Aorta (tissue), 5 donors: ENCODE data around the gene SNCB. TPM values are rescaled to one million over a fixed set of nuclear protein-coding genes. Genes with fewer than 3 reads are reported as not detected.

Experiments
- ATAC-seq: fragments of 200-7000 bp; cut with Tn5 transposase; one replicate; pipeline ENCODE4 v1.9.1; 2022; ENCODE audit warnings: moderate library complexity; ENCODE audit not compliant: low FRiP score
- DNase-seq, 2 donors: peaks; one replicate each; pipeline ENCODE4 v3.0.0-alpha.2; 2020
- H3K27ac ChIP-seq, 2 donors: one replicate each; pipeline ENCODE4 v1.5.1; 2013; ENCODE audit warnings: low read length in 2 of 2, mild to moderate bottlenecking in 2 of 2, moderate library complexity in 2 of 2, control low read depth in 1 of 2, inconsistent platforms in 1 of 2, low read depth in 1 of 2
- H3K27me3 ChIP-seq, 2 donors: one replicate each; pipeline ENCODE4 v1.6.1; 2013; ENCODE audit warnings: control low read depth in 1 of 2, low read length in 1 of 2, mild to moderate bottlenecking in 1 of 2, moderate library complexity in 1 of 2; ENCODE audit not compliant: insufficient read depth in 2 of 2, control insufficient read depth in 1 of 2
- H3K36me3 ChIP-seq, 2 donors: one replicate each; pipeline ENCODE4 v1.6.1; 2013; ENCODE audit warnings: control low read depth in 1 of 2, low read length in 1 of 2, mild to moderate bottlenecking in 1 of 2; ENCODE audit not compliant: insufficient read depth in 2 of 2, control insufficient read depth in 1 of 2
- H3K4me1 ChIP-seq, 2 donors: one replicate each; pipeline ENCODE4 v1.6.1; 2013; ENCODE audit warnings: low read length in 2 of 2, control low read depth in 1 of 2, mild to moderate bottlenecking in 1 of 2, moderate library complexity in 1 of 2; ENCODE audit not compliant: insufficient read depth in 2 of 2, control insufficient read depth in 1 of 2
- H3K4me3 ChIP-seq, 2 donors: one replicate each; pipeline ENCODE4 v1.5.1; 2013; ENCODE audit warnings: low read length in 2 of 2, control low read depth in 1 of 2, mild to moderate bottlenecking in 1 of 2
- H3K9me3 ChIP-seq: one replicate; pipeline ENCODE4 v1.6.1; 2013; ENCODE audit warnings: mild to moderate bottlenecking, low read length; ENCODE audit not compliant: control insufficient read depth
- WGBS, 2 donors: extraction: QIAGEN DNeasy Blood & Tissue Kit; methylation state at CpG; one replicate each; pipeline ENCODE4 v1.1.7; 2013; 5-methylcytosine and 5-hydroxymethylcytosine counted together
- intact Hi-C, 2 donors: fragments of 100-400 bp; cut with DNase I; formaldehyde crosslinking; loops; one replicate each; pipeline versions ENCODE4 v1.14.2 to v1.15.0; 2022
- polyA plus RNA-seq, 2 donors: library from polyadenylated mRNA; stranded (reverse); fragments of 200-250 nt; gene quantifications; one replicate each; pipeline ENCODE4 v1.2.3, GENCODE V29; 2013
- total RNA-seq, 2 donors: library from RNA; stranded (reverse); fragmentation: NEBNext Ultra II Directional; extraction: Animal tissue kit (Norgen Biotek cat#: 25700); gene quantifications; one replicate each; pipeline ENCODE4 v1.2.1, GENCODE V29; 2021
- donor health status: healthy with polysubstance abuse.
- donor health status: Bipolar disorder and iron deficiency.
- donor health status: DM: no; HTN: no; CAD: no.
- donor health status: DM: no; HTN: no; CAD: no.
- donor health status: DM: yes; HTN: yes; CAD: no.

Gene SNCB
- total and polyA plus RNA-seq, 4 donors, result not detected

DNA sequence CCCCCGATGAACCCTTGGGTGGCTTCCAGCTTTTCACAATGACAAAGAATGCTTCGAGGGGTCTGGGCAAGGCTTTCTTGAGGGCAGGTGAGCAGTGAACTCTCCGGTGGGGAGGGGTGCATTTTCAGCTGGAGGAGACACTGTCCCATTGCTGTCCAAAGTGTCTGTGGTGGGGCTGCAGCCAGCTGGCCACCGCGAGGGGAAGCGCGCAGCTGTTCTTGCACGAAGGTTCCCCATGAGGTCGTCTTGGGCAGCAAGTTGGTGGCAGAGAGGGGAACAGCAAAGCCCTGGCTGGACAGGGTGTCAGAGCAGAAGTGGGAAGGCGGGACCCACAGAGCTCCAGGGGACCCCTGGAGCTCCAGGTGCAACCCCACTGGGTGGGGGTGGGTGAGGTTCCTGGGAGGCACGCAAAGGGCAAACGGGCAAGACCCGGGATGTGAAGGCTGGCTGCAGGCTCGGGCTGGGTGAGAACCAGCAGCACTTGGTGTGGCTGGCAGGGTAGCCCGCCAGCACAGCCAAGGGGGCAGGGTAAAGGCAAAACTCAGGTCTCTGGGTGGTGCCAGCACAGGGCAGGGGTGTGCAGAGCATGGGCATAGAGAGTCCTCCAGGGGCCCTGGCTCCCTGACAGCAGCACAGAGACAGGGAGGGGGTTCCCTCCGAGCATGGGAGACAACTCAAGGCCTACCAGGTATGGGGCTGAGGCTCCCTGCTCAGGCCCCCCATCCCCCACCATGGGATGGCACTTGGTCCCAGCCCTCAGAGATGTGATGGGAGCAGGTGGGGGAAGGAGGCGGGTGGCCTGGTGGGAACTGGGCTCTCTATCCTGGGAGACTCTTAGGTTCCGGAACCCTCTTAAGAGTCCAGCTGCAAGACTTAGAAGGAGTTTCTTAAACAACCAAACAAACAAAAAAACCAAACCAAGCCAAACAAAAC is 43.6 kb upstream of the SNCB start:
- intact Hi-C loops, result no loop called here
- DNase-seq (no peak), ATAC-seq (no peak)
- Histone ChIP-seq H3K27ac (no peak overlapping the region), H3K27me3 (no peaks in the 10 kb centered on the region), H3K4me3 (no peak overlapping the region), H3K9me3 (no peaks in the 10 kb centered on the region), H3K4me1 (no peaks in the 10 kb centered on the region), H3K36me3 (no peaks in the 10 kb centered on the region)
- 81 to 85% methylated on average over 18 of the region's 18 CpGs for whole genome bisulfite sequencing, 2 donors

DNA sequence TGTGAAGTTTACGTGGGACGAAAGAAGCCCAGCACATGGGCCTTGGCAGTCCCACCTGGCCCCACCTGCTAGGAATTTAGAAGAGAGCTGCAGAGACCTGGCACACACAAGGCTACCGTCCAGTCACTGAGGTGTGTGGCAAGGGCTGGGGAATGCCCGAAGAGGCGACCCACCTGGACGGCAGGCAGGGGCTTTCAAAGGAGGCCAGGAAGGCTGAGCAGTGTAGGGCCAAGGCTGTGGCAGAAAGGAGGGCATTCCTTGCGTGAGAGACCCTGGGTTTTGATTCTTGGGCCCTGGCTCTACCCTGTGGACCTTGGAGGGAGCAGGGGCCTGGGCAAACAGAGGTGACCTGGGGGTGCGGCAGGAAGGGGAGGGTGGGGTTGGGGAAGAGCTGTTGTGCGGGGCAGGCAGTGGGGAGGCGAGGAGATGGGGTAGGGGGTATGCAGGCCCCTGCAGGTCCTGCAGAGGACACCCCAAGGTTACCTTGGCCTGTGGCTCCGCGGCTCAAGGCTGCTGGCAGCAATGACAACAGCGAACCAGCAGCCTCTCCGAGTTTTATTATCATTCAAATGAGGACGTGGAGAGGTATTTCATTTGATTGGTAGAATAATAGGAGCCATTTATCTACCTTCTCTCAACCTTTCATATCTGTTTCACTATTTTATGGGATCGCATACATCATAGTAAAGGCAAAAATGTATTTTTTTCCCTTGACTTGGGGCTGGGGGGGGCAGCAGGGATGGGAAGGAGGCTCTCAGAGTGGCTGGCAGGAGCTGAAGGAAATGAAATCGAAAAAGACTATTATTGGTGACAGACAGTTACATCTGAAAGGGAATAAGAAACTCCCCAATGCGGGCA is 41.8 kb upstream of the SNCB start:
- DNase-seq (peak in 1 of 2 donors; percentile 23), ATAC-seq (no peak)
- no peaks in the 10 kb centered on the region for H3K36me3 ChIP-seq
- H3K9me3 ChIP-seq, result no peaks in the 10 kb centered on the region
- intact Hi-C loops, result no loop called here
- H3K4me1 ChIP-seq, result no peaks in the 10 kb centered on the region
- no peak overlapping the region for H3K4me3 ChIP-seq
- 49 to 51% methylated on average over 18 of the region's 18 CpGs for WGBS, 2 donors
- no peak overlapping the region for H3K27ac ChIP-seq
- H3K27me3 ChIP-seq, result no peaks in the 10 kb centered on the region

DNA sequence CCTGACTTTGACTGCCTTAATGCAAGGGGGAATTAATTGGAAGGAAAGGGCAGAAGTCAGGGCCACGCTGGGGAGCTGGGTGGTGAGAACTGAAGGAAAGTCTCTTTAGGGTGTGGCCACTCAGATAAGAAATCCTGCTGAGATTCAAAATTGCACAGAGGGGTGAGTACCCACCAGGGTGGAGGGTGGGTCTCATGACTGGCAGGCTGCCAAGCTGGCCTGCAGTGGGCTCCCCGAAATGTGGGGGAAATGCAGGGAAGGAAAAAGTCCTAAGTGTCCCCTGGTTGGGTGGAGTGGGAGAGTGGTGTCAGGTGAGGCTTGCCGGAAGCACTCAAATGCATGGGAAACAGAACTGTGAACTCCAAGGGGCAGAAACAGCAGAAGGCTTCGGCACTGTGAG is 41.1 kb upstream of the SNCB start:
- H3K27ac ChIP-seq, result no peak overlapping the region
- H3K9me3 ChIP-seq, result no peaks in the 10 kb centered on the region
- no peaks in the 10 kb centered on the region for H3K4me1 ChIP-seq
- H3K4me3 ChIP-seq, result no peak overlapping the region
- 71 to 72% methylated on average over 4 of the region's 4 CpGs for WGBS, 2 donors
- no peak for ATAC-seq
- H3K27me3 ChIP-seq, result no peaks in the 10 kb centered on the region
- intact Hi-C loops, result no loop called here
- H3K36me3 ChIP-seq, result no peaks in the 10 kb centered on the region
- DNase-seq, result no peak

DNA sequence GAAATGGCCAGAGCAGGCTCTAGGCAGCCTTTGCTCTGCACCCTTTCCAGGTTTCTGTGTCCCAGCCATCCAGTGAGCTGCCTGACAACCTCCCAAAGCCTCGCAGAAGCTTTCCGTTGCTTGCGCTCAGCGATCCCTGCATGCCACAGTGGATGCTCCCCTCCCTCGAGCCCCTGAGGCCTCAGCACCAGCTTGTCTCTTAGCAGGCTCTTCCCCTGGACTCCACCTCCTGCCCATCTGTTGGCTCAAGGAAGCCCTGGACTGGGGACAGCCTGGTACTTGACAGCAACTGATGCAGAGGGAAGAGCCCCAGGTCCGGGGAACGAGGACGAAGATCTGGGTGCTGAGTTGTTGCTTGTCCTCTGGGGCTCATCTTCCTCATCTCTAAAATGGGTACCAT is 40.1 kb upstream of the SNCB start:
- H3K36me3 ChIP-seq, result no peaks in the 10 kb centered on the region
- DNase-seq (peak in 1 of 2 donors; percentile 24), ATAC-seq (no peak)
- intact Hi-C loops, result no loop called here
- H3K9me3 ChIP-seq, result no peaks in the 10 kb centered on the region
- no peak overlapping the region for H3K4me3 ChIP-seq
- no peaks in the 10 kb centered on the region for H3K4me1 ChIP-seq
- H3K27me3 ChIP-seq, result no peaks in the 10 kb centered on the region
- 70 to 76% methylated on average over 8 of the region's 8 CpGs for WGBS, 2 donors
- H3K27ac ChIP-seq, result no peak overlapping the region

DNA sequence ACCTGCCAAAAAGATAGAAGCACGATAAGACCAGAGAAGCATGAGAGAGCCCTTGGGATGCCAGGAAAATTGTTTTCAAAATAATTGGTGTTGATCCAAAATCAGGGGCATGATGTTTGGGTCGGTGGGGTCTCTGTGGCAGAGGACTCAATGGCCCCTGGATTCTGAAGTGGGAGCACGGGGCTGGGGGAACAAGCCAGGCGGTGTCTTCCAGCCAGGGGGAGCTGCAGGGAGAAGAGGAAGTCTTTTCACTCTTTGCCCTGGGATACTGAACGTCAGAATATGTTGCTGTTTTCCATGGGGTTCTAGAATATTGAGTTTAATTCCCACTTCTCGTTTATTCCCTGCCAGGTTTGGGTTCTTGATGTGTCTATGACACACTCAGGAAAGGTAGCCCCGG is 37.3 kb upstream of the SNCB start:
- Histone ChIP-seq H3K27me3 (no peaks in the 10 kb centered on the region), H3K27ac (no peak overlapping the region), H3K36me3 (no peaks in the 10 kb centered on the region), H3K4me1 (no peaks in the 10 kb centered on the region), H3K9me3 (no peaks in the 10 kb centered on the region), H3K4me3 (no peak overlapping the region)
- intact Hi-C loops, result no loop called here
- DNase-seq (no peak), ATAC-seq (no peak)
- 61 to 65% methylated on average over 7 of the region's 7 CpGs for WGBS, 2 donors

DNA sequence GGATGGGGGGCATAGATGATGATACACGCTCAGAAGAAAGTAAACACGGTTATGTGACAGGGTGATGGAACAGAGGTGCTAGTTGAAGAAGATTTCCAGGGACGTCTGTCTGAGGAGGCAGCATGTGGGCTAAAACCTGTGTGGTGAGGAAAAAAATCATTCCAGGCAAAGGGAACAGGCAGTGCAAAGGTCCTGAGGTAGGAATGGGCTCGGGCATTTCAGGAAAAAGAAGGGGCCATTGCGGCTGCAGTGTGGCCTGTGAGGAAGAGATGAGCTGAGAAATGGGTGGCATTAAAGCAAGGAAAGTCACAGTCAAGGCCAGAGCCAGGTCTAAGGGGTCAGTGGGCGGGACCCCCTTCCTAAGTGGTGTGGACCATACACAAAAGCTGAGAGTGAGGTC is 35.2 kb upstream of the SNCB start:
- WGBS, 2 donors, result 87 to 89% methylated on average over 6 of the region's 6 CpGs
- Histone ChIP-seq H3K4me1 (no peaks in the 10 kb centered on the region), H3K27me3 (no peaks in the 10 kb centered on the region), H3K27ac (no peak overlapping the region), H3K4me3 (no peak overlapping the region), H3K36me3 (no peaks in the 10 kb centered on the region), H3K9me3 (no peaks in the 10 kb centered on the region)
- intact Hi-C loops, result no loop called here
- DNase-seq (no peak), ATAC-seq (no peak)

DNA sequence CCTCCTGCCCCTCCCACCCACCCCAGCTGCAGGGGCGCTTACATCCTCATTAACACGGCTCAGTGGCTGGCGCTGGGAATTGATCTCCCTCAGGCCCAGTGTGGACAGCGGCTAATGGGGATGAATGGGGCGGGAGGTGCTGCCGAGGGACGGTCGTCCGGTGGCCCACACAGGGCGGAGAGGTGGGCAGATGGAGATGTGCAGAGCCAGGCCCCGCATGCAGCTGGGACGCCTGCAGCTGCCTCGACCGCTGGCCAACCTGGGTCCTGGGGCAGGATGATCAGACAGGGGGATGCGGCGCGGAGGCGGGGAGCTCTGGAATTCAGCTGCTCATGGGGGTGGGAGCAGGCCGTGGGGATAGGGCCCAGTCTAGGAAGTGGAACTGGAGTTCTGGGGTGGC is 34.6 kb upstream of the SNCB start:
- Histone ChIP-seq H3K4me1 (no peaks in the 10 kb centered on the region), H3K36me3 (no peaks in the 10 kb centered on the region), H3K4me3 (no peak overlapping the region), H3K27me3 (no peaks in the 10 kb centered on the region), H3K27ac (no peak overlapping the region), H3K9me3 (no peaks in the 10 kb centered on the region)
- WGBS, 2 donors, result 11 to 15% methylated on average over 19 of the region's 19 CpGs
- DNase-seq, result peak in 1 of 2 donors; percentile 31
- no peak for ATAC-seq
- intact Hi-C loops, result loop anchor here in 1 of 2 donors (5.0 kb wide), 2 partner anchors 292 to 447 kb away; no protein-coding TSS in a partner anchor

DNA sequence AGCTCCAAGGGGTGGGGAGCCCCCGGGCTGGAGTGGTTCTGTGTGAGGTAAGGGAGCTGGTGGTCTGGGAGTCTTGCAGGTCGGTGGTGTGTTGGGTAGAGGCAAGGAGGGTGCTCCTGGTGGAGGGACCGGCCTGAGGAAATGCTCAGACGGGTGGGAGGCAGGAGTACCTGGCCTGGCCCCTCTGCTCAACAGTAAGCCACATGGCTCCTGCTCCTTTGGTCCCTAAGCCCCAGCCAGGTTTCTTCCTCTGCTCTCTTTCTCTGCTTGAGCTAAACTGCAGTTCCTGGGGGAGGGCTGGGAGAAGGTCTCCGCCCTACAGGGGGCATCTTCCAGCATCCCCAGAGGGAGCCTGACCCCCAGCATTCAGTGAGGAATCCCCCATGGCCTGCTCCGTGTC is 34.1 kb upstream of the SNCB start:
- intact Hi-C loops, result loop anchor here in 1 of 2 donors (5.0 kb wide), 2 partner anchors 293 to 448 kb away; no protein-coding TSS in a partner anchor
- WGBS, 2 donors, result 19 to 29% methylated on average over 6 of the region's 6 CpGs

More for the DNA sequence above, 34.1 kb upstream of the SNCB start:
- no peak overlapping the region for H3K4me3 ChIP-seq
- H3K27ac ChIP-seq, result no peak overlapping the region
- H3K9me3 ChIP-seq, result no peaks in the 10 kb centered on the region
- no peaks in the 10 kb centered on the region for H3K27me3 ChIP-seq
- H3K36me3 ChIP-seq, result no peaks in the 10 kb centered on the region
- DNase-seq (peak in 1 of 2 donors; percentile 13), ATAC-seq (no peak)
- H3K4me1 ChIP-seq, result no peaks in the 10 kb centered on the region
